Neural cell (in vitro differentiated cells): ENCODE results near the gene AMPH. TPM values are rescaled to one million over a fixed set of nuclear protein-coding genes. Genes with fewer than 3 reads are reported as not detected.

Experiments used
- H2AFZ ChIP-seq: fragments of 200-600, 300-800 bp; sonication (generic), shearing (Covaris generic); 2 replicates; pipeline ENCODE4 v1.6.0; 2014; ENCODE audit warnings: low read depth, mild to moderate bottlenecking, antibody characterized with exemption, low read length, moderate library complexity
- H3F3A ChIP-seq: fragments of 200-600 bp; shearing (Covaris generic); 2 replicates; pipeline ENCODE4 v1.6.1; 2016; ENCODE audit warnings: mild to moderate bottlenecking, moderate library complexity, mixed read lengths, antibody characterized with exemption, low read length; ENCODE audit not compliant: insufficient read depth, poor library complexity, severe bottlenecking
- H3K27ac ChIP-seq: fragments of 200-600, 300-800 bp; sonication (generic), shearing (Covaris generic); 2 replicates; pipeline ENCODE4 v1.5.1; 2014; ENCODE audit warnings: mild to moderate bottlenecking, low read length, moderate library complexity
- H3K27me3 ChIP-seq: fragments of 300-800, 200-600 bp; sonication (generic), shearing (Covaris generic); 2 replicates; pipeline ENCODE4 v1.6.0; 2014; ENCODE audit warnings: mild to moderate bottlenecking, low read depth, low read length, moderate library complexity; ENCODE audit not compliant: insufficient read depth
- H3K36me3 ChIP-seq: fragments of 300-800, 200-600 bp; sonication (generic), shearing (Covaris generic); 2 replicates; pipeline ENCODE4 v1.5.1; 2014; ENCODE audit warnings: mild to moderate bottlenecking, antibody characterized with exemption, low read length, moderate library complexity; ENCODE audit not compliant: insufficient read depth
- H3K4me2 ChIP-seq: fragments of 300-800, 200-600 bp; sonication (generic), shearing (Covaris generic); 2 replicates; pipeline ENCODE4 v1.6.0; 2014; ENCODE audit warnings: mild to moderate bottlenecking, low read length
- H3K4me3 ChIP-seq: fragments of 300-800, 200-600 bp; sonication (generic), shearing (Covaris generic); 2 replicates; pipeline ENCODE4 v1.5.1; 2014; ENCODE audit warnings: mild to moderate bottlenecking, low read length, moderate library complexity
- H3K79me2 ChIP-seq: fragments of 200-600 bp; shearing (Covaris generic); replicated peaks from 2 replicates; pipeline ENCODE4 v1.6.0; 2014; ENCODE audit warnings: mild to moderate bottlenecking, low read length, moderate library complexity; ENCODE audit not compliant: insufficient read depth
- H3K9ac ChIP-seq: fragments of 300-800, 200-600 bp; sonication (generic), shearing (Covaris generic); 2 replicates; pipeline ENCODE4 v1.6.1; 2016; ENCODE audit warnings: mild to moderate bottlenecking, low read length, mixed read lengths
- H3K9me2 ChIP-seq: fragments of 200-600 bp; shearing (Covaris generic); 2 replicates; pipeline ENCODE4 v1.6.1; 2016; ENCODE audit warnings: mild to moderate bottlenecking, low read length, mixed read lengths; ENCODE audit not compliant: insufficient read depth
- H3K9me3 ChIP-seq: fragments of 200-600, 300-800 bp; sonication (generic), shearing (Covaris generic); 2 replicates; pipeline ENCODE4 v1.6.1; 2016; ENCODE audit warnings: mild to moderate bottlenecking, mixed run types, low read length, moderate library complexity, mixed read lengths
- H4K20me1 ChIP-seq: fragments of 200-600 bp; shearing (Covaris generic); 2 replicates; pipeline ENCODE4 v1.6.1; 2016; ENCODE audit warnings: mild to moderate bottlenecking, mixed run types; ENCODE audit not compliant: insufficient read depth
- CTCF ChIP-seq: fragments of 450-650 bp; IDR thresholded peaks from 2 replicates; pipeline ENCODE4 v1.5.1; 2014; ENCODE audit warnings: antibody characterized with exemption, mild to moderate bottlenecking, moderate library complexity; ENCODE audit not compliant: poor library complexity, severe bottlenecking
- EZH2 ChIP-seq: fragments of 200-600, 300-800 bp; shearing (Covaris generic), sonication (generic); IDR thresholded peaks from 2 replicates; pipeline ENCODE4 v1.6.1; 2014; ENCODE audit warnings: antibody characterized with exemption, low read length, borderline replicate concordance, mild to moderate bottlenecking; ENCODE audit not compliant: insufficient read depth, poor library complexity, severe bottlenecking
- MXI1 ChIP-seq: fragments of 450-650 bp; conservative IDR thresholded peaks from 2 replicates; pipeline ENCODE4 v1.6.1; 2014; ENCODE audit warnings: antibody characterized with exemption, mild to moderate bottlenecking; ENCODE audit not compliant: poor library complexity, severe bottlenecking
- POLR2AphosphoS5 ChIP-seq: IDR thresholded peaks from 2 replicates; pipeline ENCODE4 v1.6.1; 2012
- RAD21 ChIP-seq: fragments of 450-650 bp; conservative IDR thresholded peaks from 2 replicates; pipeline ENCODE4 v1.6.1; 2014; ENCODE audit warnings: antibody characterized with exemption, mild to moderate bottlenecking, moderate library complexity
- REST ChIP-seq: IDR thresholded peaks from 2 replicates; pipeline ENCODE4 v1.6.1; 2012; ENCODE audit warnings: borderline replicate concordance
- SMC3 ChIP-seq: fragments of 450-650 bp; conservative IDR thresholded peaks from 2 replicates; pipeline ENCODE4 v1.6.1; 2014; ENCODE audit warnings: antibody characterized with exemption, mild to moderate bottlenecking, moderate library complexity; ENCODE audit not compliant: poor library complexity
- polyA plus RNA-seq: library from polyadenylated mRNA; depleted of rRNA; stranded (reverse); fragments of >200 nt; gene quantifications from 2 replicates; pipeline ENCODE4 v1.2.3, GENCODE V29; 2014

Gene AMPH
- polyA plus RNA-seq, 1 donor from 2014 or later = 33.7 TPM

GRCh38 chr7:38541440-38541839, 89.7 kb downstream of the AMPH start:
- Histone ChIP-seq H3K9ac (no peak overlapping the region), H3K27ac (no peak overlapping the region), H3K4me3 (no peak overlapping the region), H3K9me2 (no peaks in the 10 kb centered on the region), H3K36me3 (no peaks in the 10 kb centered on the region), H3F3A (no peaks in the 10 kb centered on the region), H3K9me3 (no peaks in the 10 kb centered on the region), H4K20me1 (no peaks in the 10 kb centered on the region), H2AFZ (no peak overlapping the region), H3K79me2 (no peaks in the 10 kb centered on the region), H3K27me3 (no peaks in the 10 kb centered on the region), H3K4me2 (no peak overlapping the region)
- TF ChIP-seq POLR2AphosphoS5 (no peak), EZH2 (no peak), SMC3 (no peak), CTCF (no peak), RAD21 (no peak)

GRCh38 chr7:38539477-38540081, 91.6 kb downstream of the AMPH start:
- Histone ChIP-seq H3K9me3 (no peaks in the 10 kb centered on the region), H3F3A (no peaks in the 10 kb centered on the region)

More at GRCh38 chr7:38539477-38540081, 91.6 kb downstream of the AMPH start:
- Histone ChIP-seq H3K27me3 (no peaks in the 10 kb centered on the region), H2AFZ (no peak overlapping the region), H3K9me2 (no peaks in the 10 kb centered on the region), H3K79me2 (no peaks in the 10 kb centered on the region), H3K9ac (no peak overlapping the region), H4K20me1 (no peaks in the 10 kb centered on the region), H3K4me3 (no peak overlapping the region), H3K4me2 (no peak overlapping the region), H3K36me3 (no peaks in the 10 kb centered on the region), H3K27ac (no peak overlapping the region)
- TF ChIP-seq RAD21 (no peak), MXI1 (no peak), POLR2AphosphoS5 (no peak), EZH2 (no peak), REST (no peak)
